Esophagus squamous epithelium (tissue), 5 donors: ENCODE measurements around the gene VAT1. TPM values are rescaled to one million over a fixed set of nuclear protein-coding genes. Genes with fewer than 3 reads are reported as not detected.

Experiments
- DNase-seq: peaks from one replicate; lab custom pipeline; 2025; lab: John Stamatoyannopoulos, UW
- H3K27ac ChIP-seq, 4 donors: fragments of 200-600 bp; sonication (generic); one replicate each; pipeline ENCODE4 v1.5.1; 2016 to 2019; ENCODE audit warnings: mild to moderate bottlenecking in 1 of 4
- H3K27me3 ChIP-seq, 4 donors: fragments of 200-600 bp; sonication (generic); 1 replicate in 3 of 4; 2 replicates in 1 of 4; pipeline versions ENCODE4 v1.5.1 to v1.6.0; 2017 to 2021; ENCODE audit warnings: antibody characterized with exemption in 1 of 4
- H3K36me3 ChIP-seq, 3 donors: fragments of 200-600 bp; sonication (generic); one replicate each; pipeline ENCODE4 v1.5.1; 2016 to 2019
- H3K4me1 ChIP-seq, 3 donors: fragments of 200-600 bp; sonication (generic); one replicate each; pipeline ENCODE4 v1.5.1; 2017 to 2019
- H3K4me3 ChIP-seq, 4 donors: fragments of 200-600 bp; sonication (generic); 1 replicate in 3 of 4; 2 replicates in 1 of 4; pipeline ENCODE4 v1.5.1; 2016 to 2019; ENCODE audit warnings: mild to moderate bottlenecking in 2 of 4, moderate library complexity in 1 of 4
- H3K9me3 ChIP-seq, 3 donors: fragments of 200-600 bp; sonication (generic); one replicate each; pipeline ENCODE4 v1.5.1; 2016 to 2019
- CTCF ChIP-seq, 6 experiments: fragments of 450-650 bp in 4 of 6; fragments of 200-600 bp in 2 of 6; sonication (generic) in 2 of 6; IDR thresholded peaks; one replicate each; pipeline ENCODE4 v1.5.1; 2016 to 2019; ENCODE audit warnings: antibody characterized with exemption in 6 of 6, mild to moderate bottlenecking in 4 of 6, moderate library complexity in 4 of 6
- POLR2A ChIP-seq, 4 donors: fragments of 450-650 bp; IDR thresholded peaks; one replicate each; pipeline ENCODE4 v1.6.1; 2017; ENCODE audit warnings: antibody characterized with exemption in 4 of 4, mild to moderate bottlenecking in 4 of 4, moderate library complexity in 3 of 4
- WGBS, 2 donors: methylation state at CpG; one replicate each; pipeline ENCODE4 v1.1.5; 2018; 5-methylcytosine and 5-hydroxymethylcytosine counted together
- intact Hi-C: fragments of 100-400 bp; cut with DNase I; formaldehyde crosslinking; loops from one replicate; pipeline ENCODE4 v1.15.0; 2022
- total RNA-seq, 4 donors: library from RNA; depleted of rRNA; stranded (reverse); fragments of >200 nt; gene quantifications; one replicate each; pipeline ENCODE4 v1.1.0, GENCODE V29; 2016
- donor health status: DM: yes; HTN: yes; CAD: no.

VAT1 gene
- total RNA-seq, 4 donors from 2014 or later, result 50.5 to 154 (median 110) TPM

- WGBS, 2 donors, result 60 to 70% methylated on average over 3 to 7 of the region's 17 CpGs
- Histone ChIP-seq H3K27me3 (no peaks in the 10 kb centered on the region), H3K4me3 (no peak overlapping the region), H3K36me3 (no peaks in the 10 kb centered on the region), H3K27ac (no peak overlapping the region), H3K9me3 (no peaks in the 10 kb centered on the region), H3K4me1 (peaks cover 4 to 17% (median 9%) of the 10 kb centered on the region in 3 donors)
- TF ChIP-seq CTCF (IDR thresholded peaks at IDR 0.05) (no peak), POLR2A (IDR thresholded peaks at IDR 0.05) (no peak)
- intact Hi-C loops, result loop anchor here (10.0 kb wide), 1 partner anchor 96 kb away; the partner anchor contains the start of gene BRCA1
- no peak for DNase-seq
These were observed 6.2 kb upstream of the VAT1 start for GRCh38 chr17:43028221-43028861.

GRCh38 chr17:43027091-43028032, 5.2 kb upstream of the VAT1 start:
- Histone ChIP-seq H3K4me3 (no peak overlapping the region), H3K27ac (no peak overlapping the region), H3K4me1 (peaks cover 8 to 24% (median 9%) of the 10 kb centered on the region in 3 donors), H3K36me3 (no peaks in the 10 kb centered on the region), H3K9me3 (no peaks in the 10 kb centered on the region), H3K27me3 (no peaks in the 10 kb centered on the region)
- DNase-seq, result no peak
- 66 to 88% methylated on average over 3 to 9 of the region's 9 CpGs for WGBS, 2 donors
- intact Hi-C loops, result loop anchor here (10.0 kb wide), 1 partner anchor 97 kb away; the partner anchor contains the start of gene BRCA1
- TF ChIP-seq CTCF (IDR thresholded peaks at IDR 0.05), result no peak
- TF ChIP-seq POLR2A (IDR thresholded peaks at IDR 0.05), result no peak

- intact Hi-C loops, result loop anchor here (10.0 kb wide), 1 partner anchor 98 kb away; the partner anchor contains the start of gene BRCA1
- Histone ChIP-seq H3K4me1 (peaks cover 8 to 25% (median 9%) of the 10 kb centered on the region in 3 donors), H3K36me3 (no peaks in the 10 kb centered on the region), H3K9me3 (no peaks in the 10 kb centered on the region), H3K27ac (no peak overlapping the region), H3K4me3 (no peak overlapping the region), H3K27me3 (no peaks in the 10 kb centered on the region)
- DNase-seq, result no peak
- no peak for TF ChIP-seq POLR2A (IDR thresholded peaks at IDR 0.05)
- 77 to 78% methylated on average over 5 of the region's 5 CpGs for whole genome bisulfite sequencing, 2 donors
These were observed 4.4 kb upstream of the VAT1 start for GRCh38 chr17:43026595-43026994.

GRCh38 chr17:43025766-43026537, 3.8 kb upstream of the VAT1 start:
- intact Hi-C loops, result loop anchor here (10.0 kb wide), 1 partner anchor 99 kb away; the partner anchor contains the start of gene BRCA1
- WGBS, 2 donors, result 66 to 71% methylated on average over 9 to 15 of the region's 16 CpGs

More at GRCh38 chr17:43025766-43026537, 3.8 kb upstream of the VAT1 start:
- no peaks in the 10 kb centered on the region for H3K9me3 ChIP-seq
- H3K4me1 ChIP-seq, result peaks cover 9 to 32% (median 9%) of the 10 kb centered on the region in 3 donors
- no peaks in the 10 kb centered on the region for H3K36me3 ChIP-seq
- no peak for DNase-seq
- no peak for TF ChIP-seq POLR2A (IDR thresholded peaks at IDR 0.05)
- TF ChIP-seq CTCF (IDR thresholded peaks at IDR 0.05), result no peak
- peak overlapping the region in 3 of 4 donors; percentile 53 to 87 (median 81) for H3K27ac ChIP-seq
- H3K27me3 ChIP-seq, result no peaks in the 10 kb centered on the region
- H3K4me3 ChIP-seq, result no peak overlapping the region
